ENCODE measurements around the gene BICC1.

BICC1 gene

GRCh38 chr10:58833771-58834561, 321.3 kb downstream of the BICC1 start:
- TF ChIP-seq CTCF (IDR thresholded peaks at IDR 0.05; ENCODE audit: insufficient read depth, low read depth, low read length, missing control alignments) = no peak
- DNase-seq (ENCODE audit: low read depth) = no peak
- H3K4me3 ChIP-seq (ENCODE audit: low read depth, low read length) = no peak overlapping the region

GRCh38 chr10:58836176-58836700, 323.6 kb downstream of the BICC1 start:
- no peak for TF ChIP-seq CTCF (IDR thresholded peaks at IDR 0.05; ENCODE audit: insufficient read depth, low read depth, low read length, missing control alignments)
- H3K4me3 ChIP-seq (ENCODE audit: low read depth, low read length) = no peak overlapping the region
- DNase-seq (ENCODE audit: low read depth) = no peak

- DNase-seq (ENCODE audit: low read depth) = no peak
Measured at GRCh38 chr10:58836991-58837575, 324.4 kb downstream of the BICC1 start.

GRCh38 chr10:58837826-58838225, 325.2 kb downstream of the BICC1 start:
- H3K4me3 ChIP-seq (ENCODE audit: low read depth, low read length) = no peak overlapping the region
- TF ChIP-seq CTCF (IDR thresholded peaks at IDR 0.05; ENCODE audit: insufficient read depth, low read depth, low read length, missing control alignments) = no peak

More at GRCh38 chr10:58836991-58837575, 324.4 kb downstream of the BICC1 start:
- no peak overlapping the region for H3K4me3 ChIP-seq (ENCODE audit: low read depth, low read length)
- no peak for TF ChIP-seq CTCF (IDR thresholded peaks at IDR 0.05; ENCODE audit: insufficient read depth, low read depth, low read length, missing control alignments)

GRCh38 chr10:58838561-58839208, 326.0 kb downstream of the BICC1 start:
- no peak overlapping the region for H3K4me3 ChIP-seq (ENCODE audit: low read depth, low read length)
- TF ChIP-seq CTCF (IDR thresholded peaks at IDR 0.05; ENCODE audit: insufficient read depth, low read depth, low read length, missing control alignments) = no peak
- no peak for DNase-seq (ENCODE audit: low read depth)

More at GRCh38 chr10:58837826-58838225, 325.2 kb downstream of the BICC1 start:
- no peak for DNase-seq (ENCODE audit: low read depth)

GRCh38 chr10:58839771-58840170, 327.1 kb downstream of the BICC1 start:
- TF ChIP-seq CTCF (IDR thresholded peaks at IDR 0.05; ENCODE audit: insufficient read depth, low read depth, low read length, missing control alignments) = no peak
- H3K4me3 ChIP-seq (ENCODE audit: low read depth, low read length) = no peak overlapping the region
- no peak for DNase-seq (ENCODE audit: low read depth)
